GM12864 (cell line): ENCODE results near the gene SMAD5.

Source experiments
- DNase-seq: peaks from one replicate; pipeline ENCODE4 v3.0.0-alpha.2; 2011; ENCODE audit warnings: low read depth
- H3K4me3 ChIP-seq: 2 replicates; pipeline ENCODE4 v1.5.1; 2011; ENCODE audit warnings: mild to moderate bottlenecking, low read depth, low read length, control low read depth
- TF ChIP-seq, protein P1 (sequence below): IDR thresholded peaks from 2 replicates; pipeline ENCODE4 v1.5.1; 2011; ENCODE audit warnings: low read depth, mild to moderate bottlenecking, moderate library complexity, low read length, control low read depth, inconsistent platforms; ENCODE audit errors: missing control alignments

Gene SMAD5

DNA sequence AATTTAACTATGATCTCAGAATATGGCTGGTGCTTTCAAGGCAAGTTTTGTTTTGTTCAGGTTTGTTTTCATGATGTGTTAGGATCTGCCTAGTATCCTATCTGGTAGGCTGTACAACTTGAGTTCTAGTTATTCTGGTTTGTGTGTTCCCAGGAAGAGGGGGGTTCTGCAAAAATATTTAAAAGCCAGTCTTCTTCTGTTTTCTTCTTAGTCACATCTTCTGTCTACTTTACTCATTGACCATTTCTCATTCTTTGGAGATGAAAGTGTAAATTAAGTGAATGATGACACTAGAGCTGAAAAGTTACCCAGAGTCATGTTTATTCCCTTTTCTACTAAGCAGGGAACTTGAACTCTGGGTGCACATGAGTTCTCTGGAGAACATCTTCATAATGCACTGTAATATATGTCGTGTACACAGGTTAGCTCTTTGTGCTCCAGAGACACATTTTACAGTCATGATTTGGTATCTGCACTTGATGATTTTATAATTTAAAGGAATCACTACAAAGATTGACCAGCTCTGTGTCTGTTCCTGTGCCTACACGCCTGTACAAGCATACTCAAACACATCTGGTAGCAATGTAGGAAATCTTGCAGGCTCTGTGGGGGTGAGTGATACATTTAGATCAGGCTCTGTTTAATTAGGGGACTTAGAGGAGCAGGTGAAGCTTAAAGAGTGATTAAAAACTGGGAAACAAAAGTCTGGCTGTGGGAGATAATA, 5.0 kb downstream of the SMAD5 start:
- DNase-seq = no peak
- TF ChIP-seq, protein P1, sequence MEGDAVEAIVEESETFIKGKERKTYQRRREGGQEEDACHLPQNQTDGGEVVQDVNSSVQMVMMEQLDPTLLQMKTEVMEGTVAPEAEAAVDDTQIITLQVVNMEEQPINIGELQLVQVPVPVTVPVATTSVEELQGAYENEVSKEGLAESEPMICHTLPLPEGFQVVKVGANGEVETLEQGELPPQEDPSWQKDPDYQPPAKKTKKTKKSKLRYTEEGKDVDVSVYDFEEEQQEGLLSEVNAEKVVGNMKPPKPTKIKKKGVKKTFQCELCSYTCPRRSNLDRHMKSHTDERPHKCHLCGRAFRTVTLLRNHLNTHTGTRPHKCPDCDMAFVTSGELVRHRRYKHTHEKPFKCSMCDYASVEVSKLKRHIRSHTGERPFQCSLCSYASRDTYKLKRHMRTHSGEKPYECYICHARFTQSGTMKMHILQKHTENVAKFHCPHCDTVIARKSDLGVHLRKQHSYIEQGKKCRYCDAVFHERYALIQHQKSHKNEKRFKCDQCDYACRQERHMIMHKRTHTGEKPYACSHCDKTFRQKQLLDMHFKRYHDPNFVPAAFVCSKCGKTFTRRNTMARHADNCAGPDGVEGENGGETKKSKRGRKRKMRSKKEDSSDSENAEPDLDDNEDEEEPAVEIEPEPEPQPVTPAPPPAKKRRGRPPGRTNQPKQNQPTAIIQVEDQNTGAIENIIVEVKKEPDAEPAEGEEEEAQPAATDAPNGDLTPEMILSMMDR = no peak
- H3K4me3 ChIP-seq = no peak overlapping the region

DNA sequence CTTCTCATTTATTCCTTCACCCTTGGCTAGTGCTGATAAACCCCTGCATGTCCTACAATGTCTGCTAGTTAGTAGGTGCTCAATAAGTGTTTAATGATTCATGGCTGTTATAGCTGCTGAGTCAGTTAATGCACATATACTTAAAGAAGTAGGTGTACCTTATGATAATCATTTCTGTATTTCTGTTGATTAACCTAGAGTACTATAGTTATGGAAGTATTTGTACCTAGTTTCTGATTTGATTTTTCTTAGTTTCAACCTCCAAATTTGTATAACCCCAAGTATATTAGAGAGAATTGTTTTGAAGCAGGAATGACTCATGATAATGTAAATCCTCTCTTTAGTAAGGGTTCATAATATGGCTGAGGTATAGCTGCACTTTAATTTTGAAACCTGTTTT, 8.9 kb downstream of the SMAD5 start:
- no peak for DNase-seq
- no peak overlapping the region for H3K4me3 ChIP-seq
- TF ChIP-seq, protein P1 = no peak

DNA sequence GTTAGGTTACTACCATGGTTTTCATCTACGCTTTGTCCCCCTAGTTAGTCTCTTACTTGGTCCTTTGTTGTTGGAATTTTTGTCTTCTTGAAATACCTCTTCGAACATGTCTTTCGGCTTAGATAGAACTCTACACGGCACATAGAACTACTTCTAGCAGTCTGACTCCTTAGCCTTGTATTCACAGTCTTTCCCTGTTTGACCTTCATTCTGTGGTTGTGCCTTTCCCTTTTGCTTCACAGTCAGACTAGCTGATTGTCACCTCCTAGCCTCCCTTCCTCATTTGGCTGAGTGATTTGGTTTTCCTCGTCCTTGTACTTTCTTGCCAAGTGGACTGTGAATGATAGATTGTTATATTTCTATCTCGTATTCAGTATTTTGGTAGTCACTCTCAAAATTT, 10.7 kb downstream of the SMAD5 start:
- DNase-seq = no peak
- H3K4me3 ChIP-seq = no peak overlapping the region
- TF ChIP-seq, protein P1 = no peak

DNA sequence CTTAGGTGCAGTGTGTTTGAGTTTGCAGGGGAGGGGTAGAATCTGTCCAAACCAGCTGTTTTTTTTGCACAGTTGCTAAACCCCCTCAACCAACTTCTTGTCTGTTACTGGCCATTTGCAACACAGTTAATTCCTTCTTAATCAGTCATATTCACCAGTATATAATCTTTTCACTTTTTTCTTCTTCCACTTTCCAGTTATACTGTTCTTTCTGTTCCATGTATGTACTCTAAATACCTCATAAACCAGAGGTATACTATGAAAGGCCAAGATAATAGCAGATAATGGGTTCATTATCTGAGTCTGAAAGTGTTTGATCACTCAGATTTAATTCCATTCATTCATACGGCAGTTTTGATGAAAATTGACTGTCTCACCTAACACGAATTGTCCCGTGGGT, 11.1 kb downstream of the SMAD5 start:
- H3K4me3 ChIP-seq = no peak overlapping the region
- TF ChIP-seq, protein P1 = no peak
- no peak for DNase-seq

DNA sequence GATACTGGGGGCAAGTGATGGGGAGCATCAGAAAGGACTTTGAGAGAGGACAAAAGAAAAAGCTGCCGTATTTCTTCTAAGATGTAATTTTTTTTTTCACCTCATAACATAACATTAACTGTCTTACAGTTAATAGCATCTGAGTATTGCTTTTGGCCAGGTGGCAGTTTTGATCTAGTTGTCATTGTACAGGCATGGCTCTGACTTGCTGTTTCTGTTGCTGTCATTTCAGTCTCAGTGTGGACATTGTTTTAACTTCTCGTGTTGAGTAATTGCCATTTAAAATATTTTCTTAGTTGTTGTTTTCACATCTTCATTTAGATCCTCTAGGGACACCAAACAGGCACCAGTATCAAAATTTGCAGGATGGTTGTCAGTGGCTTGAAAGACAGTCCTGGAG, 12.4 kb downstream of the SMAD5 start:
- DNase-seq = no peak
- no peak overlapping the region for H3K4me3 ChIP-seq
- TF ChIP-seq, protein P1 = no peak

DNA sequence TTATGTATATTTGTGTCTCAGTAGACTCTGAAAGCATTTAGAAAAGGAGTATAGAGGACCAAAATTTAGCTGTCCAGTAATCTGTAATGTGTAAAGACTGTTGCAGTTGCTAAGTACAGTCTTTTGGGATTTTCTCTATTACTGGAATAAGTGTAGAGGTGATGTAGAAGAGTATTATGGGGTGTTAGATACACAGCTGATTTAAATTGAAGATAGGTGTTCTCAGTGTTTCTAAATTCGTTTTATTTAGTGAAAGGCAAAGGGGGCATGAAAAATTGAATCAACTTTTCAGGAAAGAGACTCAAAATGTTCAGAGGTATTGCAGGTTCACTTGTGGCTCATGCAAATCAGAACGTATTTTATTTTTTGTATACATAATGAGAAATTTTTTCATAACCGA, 13.6 kb downstream of the SMAD5 start:
- DNase-seq = no peak
- TF ChIP-seq, protein P1 = no peak
- no peak overlapping the region for H3K4me3 ChIP-seq

DNA sequence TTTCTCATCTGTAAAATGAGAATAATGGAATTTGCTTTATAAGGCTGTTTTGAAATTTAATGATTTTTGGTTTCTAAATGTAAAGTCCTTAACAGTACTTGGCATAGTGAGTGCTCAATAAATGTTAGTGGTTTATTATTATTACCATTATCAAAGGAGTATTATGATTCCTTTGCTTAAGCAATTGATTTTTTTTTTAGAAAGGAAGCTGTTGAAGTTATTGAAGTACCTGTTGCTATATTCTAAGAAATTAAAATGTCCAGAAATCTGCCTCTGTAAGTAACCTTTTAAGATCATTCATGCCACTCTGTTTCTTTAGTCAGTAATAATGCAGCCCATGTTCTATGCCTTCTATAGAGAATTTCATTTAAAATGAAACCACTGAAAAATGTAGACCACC, 15.0 kb downstream of the SMAD5 start:
- DNase-seq = no peak
- TF ChIP-seq, protein P1 = no peak
- H3K4me3 ChIP-seq = no peak overlapping the region
